DMS53 (cell line): Measurements from ENCODE around the gene NDUFAF3.

Experiments
- DNase-seq: peaks from one replicate; lab custom pipeline; 2025; lab: John Stamatoyannopoulos, UW

Gene NDUFAF3

DNA sequence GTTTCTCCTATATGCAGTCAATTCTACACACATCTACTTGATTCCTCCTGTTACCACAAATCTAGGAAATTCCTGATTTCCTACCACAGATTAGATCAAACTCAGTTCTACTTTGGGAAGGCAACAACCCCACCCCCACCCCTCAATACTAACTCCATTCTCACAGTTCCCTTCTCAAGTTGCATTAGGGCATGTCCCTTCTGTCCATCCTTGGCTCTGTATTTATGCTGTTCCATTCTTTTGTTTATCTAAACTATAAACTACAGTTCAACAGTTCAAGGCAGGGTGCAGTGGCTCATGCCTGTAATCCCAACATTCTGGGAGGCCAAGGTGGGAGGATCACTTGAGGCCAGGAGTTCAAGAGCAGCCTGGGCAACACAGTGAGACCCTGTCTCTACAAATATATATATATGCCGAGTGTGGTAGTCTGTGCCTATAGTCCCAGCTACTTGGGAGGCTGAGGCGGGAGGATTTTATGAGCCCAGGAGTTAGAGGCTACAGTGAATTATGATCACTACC is 32.5 kb downstream of the NDUFAF3 start:
- no peak for DNase-seq

DNA sequence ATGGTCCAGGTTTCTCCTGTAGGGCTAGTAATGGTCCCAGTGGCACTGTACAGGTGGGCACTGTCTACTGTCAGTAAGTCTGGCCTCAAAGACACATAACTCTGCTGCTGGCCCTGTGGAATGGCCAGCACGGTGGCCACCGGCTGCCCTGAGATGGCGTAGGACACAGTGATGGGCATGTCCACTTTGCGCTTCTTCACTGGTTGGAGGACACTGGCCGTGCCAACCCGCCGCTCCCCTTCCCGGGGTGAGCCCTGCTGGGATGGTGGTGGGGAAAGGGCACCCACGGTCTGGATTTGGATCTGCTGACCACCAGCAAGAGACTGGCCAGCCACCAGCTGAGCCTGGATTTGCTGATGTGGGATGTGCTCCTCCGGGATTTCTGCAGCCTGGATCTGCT is 35.3 kb downstream of the NDUFAF3 start:
- DNase-seq = no peak

DNA sequence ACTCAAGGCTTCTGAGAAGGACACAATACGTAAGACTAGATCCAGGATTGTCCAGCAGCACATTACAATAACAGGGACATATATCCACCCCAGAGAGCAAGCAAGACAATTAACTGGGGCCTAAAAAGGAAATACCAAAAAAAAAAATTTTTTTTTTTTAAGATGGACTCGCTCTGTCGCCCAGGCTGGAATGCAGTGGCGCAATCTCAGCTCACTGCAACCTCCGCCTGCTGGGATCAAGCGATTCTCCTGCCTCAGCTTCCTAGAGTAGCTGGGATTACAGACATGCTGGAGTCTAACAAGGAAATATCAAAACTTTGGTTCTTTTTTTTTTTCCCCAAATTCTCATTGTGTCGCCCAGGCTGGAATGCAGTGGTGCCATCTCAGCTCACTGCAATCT is 36.1 kb downstream of the NDUFAF3 start:
- no peak for DNase-seq
